Activated T-cell treated with anti-CD3 and anti-CD28 coated beads for 4 hours (primary cell): ENCODE results near the gene NHERF2.

Experiments
- DNase-seq: peaks from one replicate; pipeline ENCODE4 v3.0.0-alpha.2; 2020

The NHERF2 gene

DNA sequence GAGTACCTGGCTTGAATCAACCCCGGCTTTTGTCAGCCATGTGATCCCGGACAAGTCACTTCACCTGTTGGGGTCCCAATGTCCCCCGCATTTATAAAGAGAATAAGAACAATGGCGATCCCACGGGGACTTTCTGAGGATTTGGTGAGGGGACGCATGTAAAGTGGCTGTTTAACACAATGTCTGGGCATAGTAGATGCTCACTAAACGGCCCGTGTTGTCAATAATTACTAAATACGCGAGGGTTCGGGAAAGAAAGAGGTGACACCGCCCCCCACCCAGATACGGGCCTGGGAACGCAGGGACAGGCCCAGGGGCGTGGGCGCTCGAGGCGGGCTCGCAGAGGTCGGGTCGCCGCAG lies 35.1 kb upstream of the NHERF2 start:
- DNase-seq, result no peak

DNA sequence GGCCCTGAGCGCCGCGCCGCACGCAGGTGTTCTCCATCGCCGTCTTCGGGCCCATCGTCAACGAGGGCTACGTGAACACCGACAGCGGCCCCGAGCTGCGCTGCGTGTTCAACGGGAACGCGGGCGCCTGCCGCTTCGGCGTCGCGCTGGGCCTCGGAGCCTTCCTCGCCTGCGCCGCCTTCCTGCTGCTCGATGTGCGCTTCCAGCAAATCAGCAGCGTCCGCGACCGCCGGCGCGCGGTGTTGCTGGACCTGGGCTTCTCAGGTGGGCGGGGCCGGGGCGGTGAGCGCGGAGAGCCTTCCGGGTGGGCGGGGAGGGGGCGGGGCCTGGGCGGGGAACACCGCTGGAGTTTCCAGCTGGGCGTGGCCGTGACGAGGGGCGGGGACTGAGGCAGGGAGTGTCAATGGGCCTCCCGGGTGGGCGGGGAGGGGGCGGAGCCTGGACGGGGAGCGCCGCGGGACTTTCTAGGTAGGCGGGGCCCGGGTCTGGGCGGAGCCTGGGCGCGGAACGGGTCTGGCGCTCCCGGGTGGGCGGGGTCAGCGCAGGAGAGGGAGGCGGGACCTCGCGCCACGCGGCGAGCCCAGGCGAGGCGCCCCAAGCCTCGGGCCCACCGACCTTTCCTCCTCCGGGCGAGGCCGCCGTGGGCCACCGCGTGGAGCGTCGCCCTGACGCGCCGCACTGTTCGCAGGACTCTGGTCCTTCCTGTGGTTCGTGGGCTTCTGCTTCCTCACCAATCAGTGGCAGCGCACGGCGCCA lies 34.6 kb upstream of the NHERF2 start:
- DNase-seq, result peak; percentile 99

DNA sequence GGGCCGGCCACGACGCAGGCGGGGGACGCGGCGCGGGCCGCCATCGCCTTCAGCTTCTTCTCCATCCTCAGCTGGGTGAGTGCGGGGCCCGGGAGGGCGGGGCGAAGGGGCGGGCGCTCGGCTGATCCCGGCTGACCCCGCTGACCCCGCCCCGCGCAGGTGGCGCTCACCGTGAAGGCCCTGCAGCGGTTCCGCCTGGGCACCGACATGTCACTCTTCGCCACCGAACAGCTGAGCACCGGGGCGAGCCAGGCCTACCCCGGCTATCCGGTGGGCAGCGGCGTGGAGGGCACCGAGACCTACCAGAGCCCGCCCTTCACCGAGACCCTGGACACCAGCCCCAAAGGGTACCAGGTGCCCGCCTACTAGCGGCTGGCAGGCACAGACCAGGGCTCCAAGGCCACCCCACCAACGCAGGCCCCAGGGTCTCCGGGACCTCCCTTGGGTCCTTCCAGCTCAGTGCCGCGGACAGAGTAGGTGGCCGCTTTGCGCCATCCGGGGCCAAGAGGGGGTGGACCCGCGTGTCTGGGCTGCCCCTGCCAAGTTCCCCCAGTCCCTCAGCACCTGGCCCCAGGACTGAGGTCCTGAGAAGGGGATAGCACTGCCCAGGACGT lies 33.9 kb upstream of the NHERF2 start:
- no peak for DNase-seq

DNA sequence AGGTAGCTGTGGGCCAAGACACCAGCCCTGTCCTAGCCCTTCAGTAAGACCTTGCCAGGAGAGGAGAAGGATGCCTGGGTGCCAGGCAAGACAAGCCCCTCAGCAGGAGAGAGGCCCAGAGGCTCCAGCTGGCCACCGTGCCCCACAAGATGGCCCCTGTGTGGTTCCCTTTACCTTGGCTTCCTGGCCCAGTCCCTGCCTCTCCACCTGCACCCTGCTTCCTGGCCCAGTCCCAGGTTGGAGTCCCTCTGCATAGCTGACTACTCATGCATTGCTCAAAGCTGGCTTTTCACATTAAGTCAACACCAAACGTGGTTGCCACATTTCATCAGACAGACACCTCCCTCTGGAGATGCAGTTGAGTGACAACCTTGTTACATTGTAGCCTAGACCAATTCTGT lies 33.0 kb upstream of the NHERF2 start:
- no peak for DNase-seq

DNA sequence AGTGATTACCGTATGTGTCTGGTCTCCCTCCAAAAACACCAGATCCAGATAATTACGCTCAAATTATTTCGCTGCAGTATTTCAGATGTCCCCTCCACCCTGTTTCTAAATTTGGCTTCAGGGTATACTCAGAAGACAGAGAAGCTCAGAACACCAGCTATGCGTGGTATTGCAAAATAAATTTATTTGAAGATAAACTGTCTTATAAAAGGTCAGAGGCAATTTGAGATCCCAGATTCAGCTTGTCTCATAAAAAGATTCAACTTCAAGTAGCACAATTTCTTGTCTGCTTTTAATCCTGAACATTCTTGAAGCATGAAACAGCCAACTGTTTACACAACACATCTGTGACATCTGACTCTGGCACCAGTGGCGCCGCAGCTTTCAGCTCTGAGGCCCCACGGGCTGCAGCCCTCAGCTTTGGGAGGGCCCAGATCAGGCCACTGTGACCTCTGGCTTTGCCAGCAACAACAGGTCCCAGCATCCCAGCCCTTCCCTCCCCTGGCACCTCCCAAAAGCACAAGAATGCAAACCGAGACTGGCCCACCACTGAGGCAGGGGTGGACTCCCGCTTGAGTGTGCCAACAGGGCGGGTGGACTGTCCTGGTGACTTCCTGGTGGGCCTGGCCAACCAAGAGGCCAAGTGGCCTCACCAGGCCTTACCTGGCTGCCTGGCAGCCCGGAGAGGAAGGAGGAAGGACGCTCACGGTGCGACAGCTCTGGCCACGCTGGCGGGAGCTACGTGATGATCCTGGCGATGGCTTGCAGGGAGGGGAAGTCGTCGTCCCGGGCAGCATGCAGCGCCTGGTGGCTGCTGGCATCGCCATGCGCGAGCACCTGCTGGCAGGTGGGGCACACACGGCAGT lies 29.0 kb upstream of the NHERF2 start:
- no peak for DNase-seq

DNA sequence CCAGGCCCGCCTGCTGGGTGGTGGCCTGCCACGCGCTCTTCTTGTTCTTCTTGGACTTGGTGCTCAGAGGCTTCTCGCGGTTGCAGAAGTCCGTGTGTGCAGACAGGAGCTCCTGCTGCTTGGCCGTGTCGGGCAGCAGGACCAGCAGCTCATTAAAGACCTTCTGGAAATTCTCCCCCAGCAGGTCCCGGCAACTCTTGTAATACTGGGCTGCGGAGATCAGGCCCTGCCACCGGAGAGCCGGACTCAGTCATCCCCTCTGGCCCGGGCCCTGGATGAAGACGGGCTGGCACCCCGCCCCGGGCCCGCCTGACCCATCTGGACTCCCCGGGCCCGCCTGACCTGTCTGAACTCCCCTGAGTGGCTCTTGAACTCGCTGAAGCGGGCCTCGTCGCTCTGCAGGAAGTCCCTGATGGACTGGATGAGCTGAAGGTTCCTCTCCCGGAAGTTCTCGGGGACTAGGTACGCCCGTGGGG lies 28.3 kb upstream of the NHERF2 start:
- DNase-seq, result no peak

DNA sequence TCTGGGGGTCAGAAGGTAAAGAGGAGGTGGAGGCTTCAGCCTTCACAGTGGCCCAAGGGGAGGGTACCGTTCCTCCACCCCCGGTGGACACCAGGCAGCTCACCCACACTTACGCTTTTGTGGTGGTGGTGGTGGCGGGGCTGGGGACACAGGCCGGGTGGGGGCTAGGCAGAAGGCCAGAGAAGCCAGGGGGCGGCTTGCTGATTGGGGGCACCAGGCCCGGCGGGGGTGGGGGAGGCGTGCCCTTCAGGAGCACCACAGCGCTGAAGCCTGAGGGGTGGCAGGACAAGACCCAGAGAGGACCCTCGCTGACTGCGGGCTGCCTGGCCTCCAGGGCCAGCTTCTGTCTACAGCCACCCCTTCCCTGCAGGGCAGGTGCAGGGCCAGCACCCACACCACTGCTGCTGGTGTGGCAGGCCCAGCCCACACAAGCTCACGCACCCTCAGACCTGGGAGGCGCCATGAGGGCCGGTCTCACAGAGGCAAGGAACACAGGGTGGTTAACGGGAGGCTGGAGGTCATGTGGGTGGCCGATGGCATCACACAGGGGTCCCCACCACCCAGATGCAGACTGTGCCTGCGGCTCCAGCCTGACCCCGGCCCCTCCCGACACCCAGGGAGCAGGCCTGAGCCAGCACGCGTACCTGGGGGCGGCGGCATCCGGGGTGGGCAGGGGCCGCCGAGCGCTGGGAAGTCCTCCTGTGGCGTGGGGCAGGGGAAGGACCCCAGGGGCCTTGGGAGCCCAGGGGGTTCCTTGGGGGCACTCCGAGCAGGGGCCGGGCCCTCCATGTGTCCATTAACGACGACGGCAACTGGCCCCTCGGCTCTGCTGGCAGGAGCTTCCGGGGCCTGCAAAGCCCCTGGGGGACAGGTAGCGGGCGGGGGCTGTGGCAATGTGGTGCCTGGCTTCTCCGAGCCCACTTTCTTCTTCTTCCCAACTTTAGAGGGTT lies 27.6 kb upstream of the NHERF2 start:
- DNase-seq, result no peak

DNA sequence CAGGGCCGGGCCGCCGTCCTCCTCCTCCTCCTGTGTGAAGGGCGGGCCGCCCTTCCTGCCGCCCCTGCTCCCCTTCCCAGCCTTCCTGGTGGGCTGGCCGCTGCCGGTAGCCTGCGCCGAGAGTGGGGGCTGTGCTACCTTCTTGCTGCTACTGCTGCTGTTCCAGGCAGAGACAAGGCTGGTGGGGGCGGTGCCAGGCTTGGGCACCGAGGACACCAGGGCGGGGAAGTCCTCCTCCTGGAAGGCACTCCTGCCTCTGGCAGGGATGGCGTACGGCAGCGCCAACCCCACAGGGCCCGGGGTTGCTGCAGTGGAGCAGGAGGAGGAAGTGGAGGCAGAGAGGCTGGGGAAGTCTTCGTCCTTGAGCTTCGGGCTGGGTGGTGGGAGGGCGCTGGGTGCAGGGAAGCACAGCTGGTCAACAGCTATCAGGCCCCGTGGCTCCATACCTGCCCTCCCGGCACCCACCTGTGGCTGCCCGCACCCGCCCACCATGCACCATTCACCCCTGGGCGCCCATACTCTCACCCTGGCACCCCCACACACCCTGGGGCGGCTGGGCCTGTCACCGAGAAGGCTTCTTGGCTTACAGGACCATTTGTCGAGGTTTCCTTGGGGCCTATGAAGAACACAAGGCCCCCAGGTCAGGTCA lies 26.7 kb upstream of the NHERF2 start:
- DNase-seq, result no peak

DNA sequence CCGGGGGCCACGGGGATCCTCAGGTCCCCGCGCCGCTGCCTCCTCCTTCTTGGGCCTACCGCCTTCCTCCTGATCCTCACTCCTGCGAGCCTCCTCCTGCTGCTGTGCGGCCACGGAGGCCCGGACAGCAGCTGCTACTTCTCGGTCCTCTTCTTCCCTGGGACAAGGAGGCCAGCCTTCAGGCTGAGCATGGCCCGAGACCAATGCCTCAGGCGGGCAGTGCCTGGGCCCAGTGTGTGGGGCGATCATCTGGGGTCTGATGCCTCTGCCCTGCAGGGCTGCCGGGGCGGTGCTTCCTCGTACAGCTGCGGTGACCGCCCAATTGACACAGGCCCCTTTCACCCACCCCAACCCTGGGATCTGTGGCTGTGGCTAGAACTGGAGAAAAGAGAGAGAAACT lies 25.7 kb upstream of the NHERF2 start:
- no peak for DNase-seq

DNA sequence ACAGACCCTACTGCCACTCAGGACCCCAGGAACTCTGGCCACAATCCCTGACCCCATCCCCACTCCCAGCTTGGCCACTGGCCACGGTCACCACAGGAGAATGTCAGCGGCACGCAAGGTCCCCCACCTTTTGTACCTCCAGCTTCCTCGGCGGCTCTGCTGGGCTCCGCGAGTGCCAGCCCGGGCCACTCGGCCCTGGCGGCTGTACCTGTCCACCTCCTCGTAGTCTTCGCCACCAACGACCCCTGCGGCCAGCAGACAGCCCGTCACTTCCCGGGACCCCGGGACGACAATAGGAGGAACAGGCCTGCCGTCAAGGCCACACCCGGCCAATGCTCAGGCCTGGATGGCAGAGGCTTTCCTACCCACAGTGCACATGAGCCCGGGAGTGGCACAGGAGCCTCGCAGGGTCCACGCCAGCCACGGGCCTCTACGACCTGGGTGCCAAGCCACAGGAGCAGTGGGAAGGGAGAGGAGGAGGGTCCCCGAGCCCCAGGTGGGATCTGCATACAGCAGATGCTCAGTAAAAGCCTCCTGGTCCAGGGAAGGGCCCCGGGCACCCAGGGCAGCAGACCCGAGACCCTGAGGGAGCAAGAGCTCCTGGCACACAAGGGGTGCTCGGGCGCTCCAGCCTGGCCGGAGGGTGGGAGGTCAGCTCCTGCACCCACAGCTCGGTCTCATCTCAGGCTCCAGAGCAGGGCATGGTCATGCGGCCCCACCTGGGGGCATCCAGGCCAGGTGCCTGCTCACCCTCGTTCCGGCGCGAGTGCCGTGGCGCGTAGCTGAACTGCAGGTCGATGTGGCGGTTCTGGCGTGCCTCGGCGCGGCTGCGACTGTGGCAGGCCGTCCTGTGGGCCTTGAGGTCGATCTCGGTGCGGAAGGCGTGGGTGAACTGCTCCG lies 25.0 kb upstream of the NHERF2 start:
- DNase-seq, result no peak

DNA sequence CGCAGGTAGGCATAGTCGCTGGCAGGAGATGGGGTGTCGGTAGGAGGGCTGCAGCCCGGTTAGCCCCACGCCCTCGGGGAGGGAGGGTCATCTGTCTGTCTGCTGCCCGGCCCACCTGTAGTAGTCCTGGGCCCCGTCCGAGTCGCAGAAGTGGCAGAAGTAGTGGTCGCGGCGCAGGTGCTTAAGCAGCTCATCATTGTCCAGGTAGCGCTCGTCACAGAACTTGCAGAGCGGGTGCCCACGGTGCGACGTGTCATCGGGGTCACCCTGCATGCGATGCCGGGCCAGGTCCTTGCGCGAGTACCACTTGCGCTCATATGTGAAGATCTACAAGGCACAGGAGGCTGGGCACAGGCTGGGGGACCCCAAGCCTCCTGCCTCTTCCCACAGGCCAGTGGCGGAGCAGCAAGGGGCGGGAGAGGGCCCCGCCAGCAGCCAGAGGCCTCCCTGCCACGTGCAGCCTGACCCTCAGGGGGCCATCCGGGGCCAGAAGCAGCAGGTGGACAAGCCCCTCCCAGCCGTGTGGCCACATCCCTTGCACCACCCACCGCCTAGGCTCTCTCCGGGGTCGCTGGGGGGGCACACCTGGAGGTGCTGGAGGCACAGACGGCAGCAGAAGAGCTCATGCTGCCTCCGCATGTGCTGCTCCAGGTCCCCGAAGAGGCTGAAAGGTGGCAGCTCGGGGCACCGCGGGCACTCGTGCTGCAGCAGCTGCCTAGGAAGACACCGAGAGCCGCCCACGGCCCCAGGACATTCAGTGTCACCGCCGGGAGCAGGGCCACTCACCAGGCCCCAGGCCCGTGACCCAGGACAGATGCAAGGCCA lies 24.1 kb upstream of the NHERF2 start:
- DNase-seq, result no peak

DNA sequence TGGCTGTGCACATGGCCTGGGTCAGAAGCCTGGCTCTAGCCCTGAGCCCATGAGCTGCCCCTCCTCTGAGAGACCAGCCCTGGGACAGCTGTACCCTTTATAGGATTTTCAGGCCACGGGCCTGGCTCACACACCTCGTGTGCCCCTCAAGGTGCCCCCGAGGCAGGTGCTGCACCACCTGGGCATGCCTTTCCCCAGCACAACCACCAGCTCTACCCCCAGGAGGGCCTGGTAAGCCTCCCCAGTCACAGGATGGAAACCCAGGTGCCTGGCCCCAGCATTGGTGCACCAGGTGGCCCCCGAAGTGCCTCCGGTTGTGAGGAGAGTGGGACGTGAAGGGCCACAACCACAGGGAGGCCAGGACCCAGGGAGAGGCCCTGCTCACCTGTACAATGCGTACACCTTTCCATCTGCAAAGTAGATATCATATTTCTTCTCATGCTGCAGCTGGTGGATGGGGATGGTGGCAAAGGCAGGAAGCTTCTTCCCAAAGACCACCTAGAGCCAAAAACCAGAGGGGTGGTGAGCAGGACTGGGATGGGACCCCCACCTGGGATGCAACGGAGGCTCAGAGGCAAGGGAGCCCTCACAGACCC lies 23.4 kb upstream of the NHERF2 start:
- DNase-seq, result no peak

DNA sequence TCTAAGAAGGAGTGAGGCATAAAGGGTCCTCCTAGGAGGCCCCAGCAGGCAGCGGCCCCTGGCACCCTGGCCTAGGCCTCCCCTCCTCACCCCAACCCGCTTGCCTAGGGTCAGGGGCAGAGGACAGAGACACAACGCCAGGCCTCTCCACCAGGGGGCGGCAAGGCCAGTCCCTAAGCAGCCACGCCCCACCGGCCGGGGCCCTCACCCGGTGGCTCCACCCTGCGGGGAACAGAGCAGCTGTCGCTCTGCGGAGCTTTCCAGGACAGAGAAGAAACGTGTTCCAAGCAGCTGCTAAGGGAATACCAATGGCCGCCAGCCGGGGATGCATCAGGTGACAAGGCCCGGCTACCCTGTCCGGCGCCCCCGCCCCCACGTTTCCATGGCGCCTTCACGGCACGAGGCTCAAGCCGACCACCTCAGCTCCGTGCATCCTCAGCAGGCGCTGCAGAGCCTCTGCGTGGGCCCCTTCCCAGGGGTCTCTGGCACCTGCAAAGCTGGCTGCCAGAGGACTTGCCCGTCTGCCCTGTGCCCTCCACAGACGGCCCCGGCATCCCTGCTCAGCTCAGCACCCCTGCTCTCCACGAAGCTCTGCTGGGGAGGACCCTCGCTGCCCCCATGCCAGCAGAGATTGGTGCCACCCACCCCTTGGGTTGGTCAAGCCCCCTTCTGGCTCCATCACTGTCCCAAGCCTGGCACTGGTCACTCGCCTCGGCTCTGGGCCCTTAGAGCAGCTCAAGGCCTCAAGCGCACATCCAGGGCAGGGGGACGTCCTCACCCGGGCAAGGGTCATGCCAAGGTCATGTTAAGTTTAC lies 22.7 kb upstream of the NHERF2 start:
- peak; percentile 75 for DNase-seq

DNA sequence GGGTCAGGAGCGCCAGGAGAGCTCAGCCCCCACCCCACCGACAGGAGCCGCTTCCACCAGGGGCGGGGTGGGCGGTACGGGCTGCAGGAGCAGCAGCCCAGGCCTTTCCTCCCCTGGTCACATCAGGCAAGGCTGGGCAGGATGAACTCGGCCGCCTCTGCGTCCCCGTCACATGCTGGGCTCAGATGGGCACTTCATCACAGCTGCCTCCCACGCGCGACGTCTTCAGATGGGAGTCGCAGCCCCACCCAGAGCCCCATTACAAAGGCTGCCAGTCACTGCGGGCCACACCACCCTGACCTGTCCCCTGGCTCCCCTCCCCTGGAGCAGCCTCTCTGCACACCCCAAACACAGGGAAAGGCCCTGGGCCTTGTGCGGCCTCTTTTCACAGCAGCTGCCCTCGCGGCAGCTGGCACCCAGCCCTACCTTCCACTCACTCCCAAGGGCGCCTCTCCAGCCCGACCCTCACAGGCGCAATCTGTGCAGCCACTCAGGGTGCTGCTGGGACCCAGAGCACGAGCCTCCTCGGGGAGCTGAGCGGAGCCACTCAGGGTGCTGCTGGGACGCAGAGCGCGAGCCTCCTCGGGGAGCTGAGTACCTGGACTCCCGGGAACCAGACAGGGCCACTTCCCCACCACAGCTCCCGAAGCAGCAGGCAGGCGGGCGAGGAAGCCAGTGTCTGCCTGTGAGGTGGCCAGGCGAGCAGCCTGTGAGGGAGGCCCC lies 21.7 kb upstream of the NHERF2 start:
- no peak for DNase-seq

DNA sequence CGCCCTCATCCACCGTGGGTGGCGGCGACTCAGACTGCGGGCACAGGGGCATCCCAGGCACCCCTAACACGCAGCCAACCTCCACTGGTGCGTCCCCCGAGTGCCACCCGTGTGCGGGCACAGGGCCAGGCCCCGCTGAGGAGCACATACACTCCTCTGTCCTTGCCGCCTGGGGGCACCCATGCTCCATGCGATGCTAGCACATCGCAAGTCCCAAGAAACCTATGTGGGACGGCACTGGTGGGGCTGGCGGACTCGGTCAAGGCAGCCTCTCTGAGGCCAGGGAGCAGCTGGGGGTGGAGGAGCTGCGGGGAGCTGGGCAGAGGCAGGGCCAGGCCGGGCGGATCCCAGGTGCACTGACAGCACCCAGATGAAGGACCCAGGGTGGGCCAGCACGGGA lies 21.1 kb upstream of the NHERF2 start:
- no peak for DNase-seq

DNA sequence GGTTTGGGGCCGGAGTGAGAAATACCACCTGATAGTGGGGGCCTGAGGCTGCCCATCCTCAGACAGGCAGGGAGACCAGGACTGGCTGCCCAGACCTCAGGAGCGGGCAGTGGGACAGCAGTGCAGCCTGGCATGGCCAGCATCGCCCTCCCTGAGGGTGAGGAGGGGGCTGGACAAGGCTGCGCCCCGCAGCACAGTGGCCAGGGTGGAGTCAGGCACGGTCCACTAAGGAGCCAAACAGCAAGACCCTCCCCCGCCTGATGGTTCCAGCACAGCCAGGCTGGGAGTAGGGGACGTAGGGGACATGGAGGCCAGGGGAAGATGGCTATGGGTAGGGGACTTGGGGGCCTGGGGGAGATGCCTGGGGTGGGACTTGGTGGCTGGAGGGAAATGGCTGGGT lies 20.4 kb upstream of the NHERF2 start:
- no peak for DNase-seq

DNA sequence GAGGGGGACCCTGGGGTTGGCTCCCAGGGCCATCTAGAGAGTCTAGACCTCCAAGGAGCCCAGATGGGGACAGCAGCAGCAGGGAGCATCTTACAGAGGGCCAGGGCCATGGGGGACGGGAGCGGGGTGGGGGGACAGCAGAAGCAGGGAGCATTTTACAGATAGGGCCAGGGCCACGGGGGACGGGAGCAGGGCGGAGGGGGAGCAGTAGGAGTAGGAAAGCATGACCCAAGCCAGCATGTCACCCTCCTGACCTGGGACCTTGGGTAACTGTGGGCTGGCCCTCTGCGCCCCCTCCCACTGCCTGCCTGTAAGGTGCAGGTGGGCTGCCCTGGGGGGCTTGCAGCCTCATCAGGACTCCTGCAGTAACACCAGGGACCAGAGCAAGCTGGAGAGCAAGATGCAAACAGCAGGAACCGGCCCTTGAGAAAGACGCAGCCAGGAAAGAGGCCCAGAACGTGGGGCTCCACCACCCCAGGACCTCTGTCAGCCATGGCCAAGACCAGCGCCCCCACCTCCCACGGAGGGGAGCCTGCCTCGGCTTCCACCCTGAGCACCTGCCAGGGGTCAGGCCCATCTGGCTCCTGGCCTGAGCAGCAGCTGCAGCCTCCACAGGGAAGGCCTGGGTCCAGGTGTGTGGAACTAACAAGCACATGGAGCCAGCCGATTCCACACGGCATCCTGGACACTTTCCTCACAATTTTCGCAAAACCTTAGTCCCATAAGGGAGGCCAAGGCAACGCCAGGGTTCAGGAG lies 19.4 kb upstream of the NHERF2 start:
- no peak for DNase-seq
